Bronchial epithelial cell (primary cell): Measurements from ENCODE around the gene GDF2. TPM values are rescaled to one million over a fixed set of nuclear protein-coding genes. Genes with fewer than 3 reads are reported as not detected.

Experiments
- DNase-seq: peaks from one replicate; pipeline ENCODE4 v3.0.0-alpha.2; 2010; ENCODE audit warnings: low read depth
- FAIRE-seq: peaks from 2 replicates; lab custom pipeline; 2011; peaks lifted over from hg19 to GRCh38; lab: Jason Lieb, UNC
- H3K27me3 ChIP-seq: 2 replicates; pipeline ENCODE4 v1.5.1; 2011; ENCODE audit warnings: low read length; ENCODE audit not compliant: control insufficient read depth, insufficient read depth
- H3K36me3 ChIP-seq: 2 replicates; pipeline ENCODE4 v1.5.1; 2011; ENCODE audit warnings: low read length; ENCODE audit not compliant: control insufficient read depth, insufficient read depth
- H3K4me3 ChIP-seq: 2 replicates; pipeline ENCODE4 v1.5.1; 2011; ENCODE audit warnings: mild to moderate bottlenecking, low read depth, low read length, control low read depth
- CTCF ChIP-seq: IDR thresholded peaks from 2 replicates; pipeline ENCODE4 v1.5.1; 2011; ENCODE audit warnings: mild to moderate bottlenecking, moderate library complexity, low read length, control low read depth, inconsistent platforms; ENCODE audit not compliant: insufficient read depth, severe bottlenecking
- total RNA-seq: library from RNA; depleted of rRNA; stranded (reverse); fragments of >200 nt; gene quantifications from 2 replicates; pipeline ENCODE4 v1.2.1, GENCODE V29; 2014

The GDF2 gene
- total RNA-seq, 1 donor from 2014 or later = not detected

- no peaks in the 10 kb centered on the region for H3K36me3 ChIP-seq
- FAIRE-seq (no peak), DNase-seq (no peak)
- H3K27me3 ChIP-seq = peaks cover 4% of the 10 kb centered on the region
- H3K4me3 ChIP-seq = no peak overlapping the region
- TF ChIP-seq CTCF = no peak
Measured at GRCh38 chr10:47359101-47359500, 36.8 kb downstream of the GDF2 start.

GRCh38 chr10:47359626-47360418 lies 37.6 kb downstream of the GDF2 start:
- no peak for FAIRE-seq
- TF ChIP-seq CTCF = no peak
- DNase-seq = no peak

GRCh38 chr10:47360419-47361040 lies 38.3 kb downstream of the GDF2 start:
- Histone ChIP-seq H3K4me3 (no peak overlapping the region), H3K27me3 (peaks cover 4% of the 10 kb centered on the region), H3K36me3 (no peaks in the 10 kb centered on the region)
- no peak for FAIRE-seq
- no peak for DNase-seq
- no peak for TF ChIP-seq CTCF

More at GRCh38 chr10:47359626-47360418, 37.6 kb downstream of the GDF2 start:
- H3K4me3 ChIP-seq = no peak overlapping the region
- H3K27me3 ChIP-seq = peaks cover 4% of the 10 kb centered on the region
- H3K36me3 ChIP-seq = no peaks in the 10 kb centered on the region

GRCh38 chr10:47361293-47361692 lies 39.0 kb downstream of the GDF2 start:
- peak; percentile 34 for DNase-seq
- peak; percentile 92 for TF ChIP-seq CTCF
- Histone ChIP-seq H3K27me3 (peaks cover 4% of the 10 kb centered on the region), H3K36me3 (no peaks in the 10 kb centered on the region), H3K4me3 (no peak overlapping the region)
- no peak for FAIRE-seq

- TF ChIP-seq CTCF = no peak
- no peak overlapping the region for H3K4me3 ChIP-seq
- FAIRE-seq (no peak), DNase-seq (peak; percentile 5)
- no peaks in the 10 kb centered on the region for H3K36me3 ChIP-seq
- H3K27me3 ChIP-seq = peaks cover 4% of the 10 kb centered on the region
Measured at GRCh38 chr10:47362199-47362598, 39.9 kb downstream of the GDF2 start.
